CD1c-positive myeloid dendritic cell (primary cell): ENCODE results near the gene DCT.

Experiments used
- DNase-seq: peaks from one replicate; pipeline ENCODE4 v3.0.0-alpha.2; 2016; ENCODE audit errors: extremely low spot score

DCT gene

GRCh38 chr13:94395860-94396259, 83.6 kb downstream of the DCT start:
- no peak for DNase-seq

DNA sequence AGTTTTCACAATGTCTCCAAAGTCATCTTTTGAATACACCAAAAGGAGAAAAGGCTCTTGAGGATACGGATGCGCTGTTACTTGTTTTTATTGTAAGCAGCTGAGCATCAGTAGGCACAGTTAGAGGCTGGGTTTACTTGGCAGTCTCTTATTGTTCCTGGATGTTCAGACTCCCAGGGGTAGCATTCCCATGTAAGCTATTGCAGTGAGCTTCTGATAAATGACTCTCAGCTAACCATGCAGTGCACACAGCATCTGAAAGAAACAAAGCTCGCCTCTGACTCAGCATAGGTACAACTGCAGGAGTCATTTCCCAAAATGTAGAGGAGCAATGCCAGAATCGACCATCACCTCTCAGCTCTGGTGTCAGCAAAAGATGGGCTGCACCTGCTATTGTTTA, 84.8 kb downstream of the DCT start:
- DNase-seq = no peak

- no peak for DNase-seq
Observed at GRCh38 chr13:94390881-94391280, 88.6 kb downstream of the DCT start.

GRCh38 chr13:94389604-94390351, 89.7 kb downstream of the DCT start:
- DNase-seq = no peak

GRCh38 chr13:94387047-94387446, 92.4 kb downstream of the DCT start:
- no peak for DNase-seq
